Hepatocyte (in vitro differentiated cells): ENCODE results near the gene HBG1.

Experiments
- EZH2phosphoT487 ChIP-seq: fragments of 200-600 bp; sonication (generic); IDR thresholded peaks from one replicate; pipeline ENCODE4 v1.6.1; 2018; ENCODE audit warnings: antibody characterized with exemption, mild to moderate bottlenecking, low read depth, moderate library complexity; ENCODE audit not compliant: unreplicated experiment, severe bottlenecking
- TF ChIP-seq, protein P1 (sequence below): fragments of 200-600 bp; sonication (generic); IDR thresholded peaks from 2 replicates; pipeline ENCODE4 v1.5.1; 2016; ENCODE audit warnings: antibody characterized with exemption, mild to moderate bottlenecking; ENCODE audit not compliant: poor library complexity

DNA sequence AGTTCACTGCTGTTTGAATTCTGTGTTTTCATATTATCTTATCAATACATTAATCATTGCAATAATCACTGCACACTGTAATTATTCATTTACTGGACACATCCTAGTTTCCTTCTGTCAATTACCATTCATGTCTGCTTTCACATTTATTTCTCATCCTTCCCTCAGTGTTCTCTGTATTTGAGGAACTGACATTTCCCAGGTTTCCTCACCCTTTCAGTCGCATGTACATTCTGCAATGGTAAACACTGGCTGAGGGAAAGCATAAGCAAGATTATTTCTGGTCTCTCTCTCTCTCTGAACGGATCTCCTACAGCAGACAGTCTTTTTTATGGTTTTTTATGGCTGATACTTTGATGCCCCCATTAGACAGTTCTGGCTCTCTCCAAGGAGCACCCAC is 11.2 kb downstream of the HBG1 start:
- TF ChIP-seq, protein P1, sequence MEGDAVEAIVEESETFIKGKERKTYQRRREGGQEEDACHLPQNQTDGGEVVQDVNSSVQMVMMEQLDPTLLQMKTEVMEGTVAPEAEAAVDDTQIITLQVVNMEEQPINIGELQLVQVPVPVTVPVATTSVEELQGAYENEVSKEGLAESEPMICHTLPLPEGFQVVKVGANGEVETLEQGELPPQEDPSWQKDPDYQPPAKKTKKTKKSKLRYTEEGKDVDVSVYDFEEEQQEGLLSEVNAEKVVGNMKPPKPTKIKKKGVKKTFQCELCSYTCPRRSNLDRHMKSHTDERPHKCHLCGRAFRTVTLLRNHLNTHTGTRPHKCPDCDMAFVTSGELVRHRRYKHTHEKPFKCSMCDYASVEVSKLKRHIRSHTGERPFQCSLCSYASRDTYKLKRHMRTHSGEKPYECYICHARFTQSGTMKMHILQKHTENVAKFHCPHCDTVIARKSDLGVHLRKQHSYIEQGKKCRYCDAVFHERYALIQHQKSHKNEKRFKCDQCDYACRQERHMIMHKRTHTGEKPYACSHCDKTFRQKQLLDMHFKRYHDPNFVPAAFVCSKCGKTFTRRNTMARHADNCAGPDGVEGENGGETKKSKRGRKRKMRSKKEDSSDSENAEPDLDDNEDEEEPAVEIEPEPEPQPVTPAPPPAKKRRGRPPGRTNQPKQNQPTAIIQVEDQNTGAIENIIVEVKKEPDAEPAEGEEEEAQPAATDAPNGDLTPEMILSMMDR = no peak
- TF ChIP-seq EZH2phosphoT487 = no peak
